Kidney epithelial cell (primary cell): Measurements from ENCODE around the gene HSD17B14. TPM values are rescaled to one million over a fixed set of nuclear protein-coding genes. Genes with fewer than 3 reads are reported as not detected.
"Not testable (repeated sequence)": the region's sequence is repeated elsewhere in the genome, so short reads cannot be mapped to it uniquely, and the experiment has no call there.

Experiments used
- DNase-seq: peaks from one replicate; pipeline ENCODE4 v3.0.0-alpha.2; 2010; ENCODE audit warnings: low read depth
- H3K27me3 ChIP-seq: 2 replicates; pipeline ENCODE4 v1.6.0; 2011; ENCODE audit warnings: low read length; ENCODE audit not compliant: control insufficient read depth, insufficient read depth
- H3K36me3 ChIP-seq: 2 replicates; pipeline ENCODE4 v1.5.1; 2011; ENCODE audit warnings: low read length; ENCODE audit not compliant: control insufficient read depth, insufficient read depth
- H3K4me3 ChIP-seq: 2 replicates; pipeline ENCODE4 v1.5.1; 2011; ENCODE audit warnings: low read depth, mild to moderate bottlenecking, control low read depth, low read length
- total RNA-seq: library from RNA; depleted of rRNA; stranded (reverse); fragments of >200 nt; gene quantifications from 2 replicates; pipeline ENCODE4 v1.2.3, GENCODE V29; 2015
- TF ChIP-seq, protein P1 (sequence below): IDR thresholded peaks from 2 replicates; pipeline ENCODE4 v1.5.1; 2011; ENCODE audit warnings: mild to moderate bottlenecking, moderate library complexity, low read length, control low read depth, inconsistent platforms; ENCODE audit not compliant: insufficient read depth, poor library complexity, severe bottlenecking

Gene HSD17B14
- total RNA-seq, 1 donor from 2014 or later: 10.2 TPM

- Histone ChIP-seq H3K4me3 (no peak overlapping the region), H3K27me3 (peaks cover 9% of the 10 kb centered on the region), H3K36me3 (no peaks in the 10 kb centered on the region)
- TF ChIP-seq, protein P1, sequence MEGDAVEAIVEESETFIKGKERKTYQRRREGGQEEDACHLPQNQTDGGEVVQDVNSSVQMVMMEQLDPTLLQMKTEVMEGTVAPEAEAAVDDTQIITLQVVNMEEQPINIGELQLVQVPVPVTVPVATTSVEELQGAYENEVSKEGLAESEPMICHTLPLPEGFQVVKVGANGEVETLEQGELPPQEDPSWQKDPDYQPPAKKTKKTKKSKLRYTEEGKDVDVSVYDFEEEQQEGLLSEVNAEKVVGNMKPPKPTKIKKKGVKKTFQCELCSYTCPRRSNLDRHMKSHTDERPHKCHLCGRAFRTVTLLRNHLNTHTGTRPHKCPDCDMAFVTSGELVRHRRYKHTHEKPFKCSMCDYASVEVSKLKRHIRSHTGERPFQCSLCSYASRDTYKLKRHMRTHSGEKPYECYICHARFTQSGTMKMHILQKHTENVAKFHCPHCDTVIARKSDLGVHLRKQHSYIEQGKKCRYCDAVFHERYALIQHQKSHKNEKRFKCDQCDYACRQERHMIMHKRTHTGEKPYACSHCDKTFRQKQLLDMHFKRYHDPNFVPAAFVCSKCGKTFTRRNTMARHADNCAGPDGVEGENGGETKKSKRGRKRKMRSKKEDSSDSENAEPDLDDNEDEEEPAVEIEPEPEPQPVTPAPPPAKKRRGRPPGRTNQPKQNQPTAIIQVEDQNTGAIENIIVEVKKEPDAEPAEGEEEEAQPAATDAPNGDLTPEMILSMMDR: no peak
- no peak for DNase-seq
Observed at GRCh38 chr19:48770734-48771472, 65.4 kb downstream of the HSD17B14 start.

- Histone ChIP-seq H3K36me3 (no peaks in the 10 kb centered on the region), H3K27me3 (peaks cover 9% of the 10 kb centered on the region), H3K4me3 (no peak overlapping the region)
- DNase-seq: no peak
- TF ChIP-seq, protein P1: no peak
Observed at GRCh38 chr19:48770266-48770665, 66.0 kb downstream of the HSD17B14 start.

GRCh38 chr19:48768994-48769713 is 67.1 kb downstream of the HSD17B14 start:
- TF ChIP-seq, protein P1: no peak
- no peak for DNase-seq
- Histone ChIP-seq H3K27me3 (peaks cover 11% of the 10 kb centered on the region), H3K36me3 (no peaks in the 10 kb centered on the region), H3K4me3 (no peak overlapping the region)

DNA sequence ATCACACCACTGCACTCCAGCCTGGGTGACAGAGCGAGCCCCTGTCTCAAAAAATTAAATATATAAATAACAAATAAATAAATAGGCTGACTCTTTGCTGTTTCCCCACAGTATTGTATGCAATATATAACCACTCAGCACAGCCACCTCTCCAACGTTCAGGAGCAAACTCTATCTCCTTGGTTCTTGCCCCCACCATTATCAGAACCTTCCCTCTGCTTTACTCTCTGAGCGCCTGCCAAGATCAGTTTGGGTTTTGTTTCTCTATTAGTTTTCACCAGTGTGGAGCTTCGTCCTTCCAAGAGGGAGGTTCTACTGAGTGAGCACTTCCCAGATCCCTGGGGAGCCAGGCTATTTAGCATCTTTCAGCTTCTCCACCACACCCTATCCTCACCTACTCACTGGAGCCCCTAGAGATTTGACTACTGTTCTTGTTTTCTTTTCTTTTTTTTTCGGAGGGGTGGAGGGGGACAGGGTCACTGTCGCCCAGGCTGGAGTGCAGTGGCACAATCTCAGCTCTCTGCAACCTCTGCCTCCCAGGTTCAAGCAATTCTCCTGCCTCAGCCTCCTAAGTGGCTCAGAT is 68.0 kb downstream of the HSD17B14 start:
- not testable (repeated sequence) for H3K36me3 ChIP-seq, H3K4me3 ChIP-seq, DNase-seq
- peaks cover 11% of the 10 kb centered on the region for H3K27me3 ChIP-seq

DNA sequence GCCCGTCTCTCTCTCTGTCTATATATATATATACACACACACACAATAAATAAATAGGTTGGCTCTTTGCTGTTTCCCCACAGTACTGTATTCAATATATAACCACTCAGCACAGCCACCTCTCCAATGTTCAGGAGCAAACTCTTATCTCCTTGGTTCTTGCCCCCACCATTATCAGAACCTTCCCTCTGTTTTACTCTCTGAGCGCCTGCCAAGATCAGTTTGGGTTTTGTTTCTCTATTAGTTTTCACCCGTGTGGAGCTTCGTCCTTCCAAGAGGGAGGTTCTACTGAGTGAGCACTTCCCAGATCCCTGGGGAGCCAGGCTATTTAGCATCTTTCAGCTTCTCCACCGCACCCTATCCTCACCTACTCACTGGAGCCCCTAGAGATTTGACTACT is 70.5 kb downstream of the HSD17B14 start:
- not testable (repeated sequence) for DNase-seq, H3K4me3 ChIP-seq, H3K36me3 ChIP-seq
- peaks cover 24% of the 10 kb centered on the region for H3K27me3 ChIP-seq

Other genes with a start within 250 kb of the HSD17B14 start
- gene SPACA4, start 229.7 kb downstream of the HSD17B14 start, total RNA-seq: not detected in 2 replicates
- 0.25 and 2.3 TPM in 2 replicates for gene FAM83E, start 221.4 kb downstream of the HSD17B14 start, total RNA-seq
- 2,979 and 3,293 TPM in 2 replicates for gene RPL18, start 217.3 kb downstream of the HSD17B14 start, total RNA-seq
- gene SPHK2, start 217.0 kb downstream of the HSD17B14 start, total RNA-seq: 27.9 and 30.3 TPM in 2 replicates
- gene DBP, start 199.1 kb downstream of the HSD17B14 start, total RNA-seq: 1.6 and 3.4 TPM in 2 replicates
- 1.1 and 1.7 TPM in 2 replicates for gene CA11, start 190.3 kb downstream of the HSD17B14 start, total RNA-seq
- not detected in 2 replicates for gene NTN5, start 163.5 kb downstream of the HSD17B14 start, total RNA-seq
- gene FUT2, start 140.5 kb downstream of the HSD17B14 start, total RNA-seq: 1.8 and 1.9 TPM in 2 replicates
- gene MAMSTR, start 116.8 kb downstream of the HSD17B14 start, total RNA-seq: 1.0 and 1.3 TPM in 2 replicates
- gene RASIP1, start 95.9 kb downstream of the HSD17B14 start, total RNA-seq: 3.8 and 4.8 TPM in 2 replicates
- gene IZUMO1, start 89.6 kb downstream of the HSD17B14 start, total RNA-seq: 0.25 TPM in 1 of 2 replicates, not detected in the other
- gene FUT1, start 83.8 kb downstream of the HSD17B14 start, total RNA-seq: 10.4 and 12.3 TPM in 2 replicates
- 0.13 TPM in 1 of 2 replicates, not detected in the other for gene FGF21, start 81.0 kb downstream of the HSD17B14 start, total RNA-seq
- 47.7 and 56.8 TPM in 2 replicates for gene BCAT2, start 25.5 kb downstream of the HSD17B14 start, total RNA-seq
- gene PLEKHA4, start 32.1 kb upstream of the HSD17B14 start, total RNA-seq: 10.0 and 11.1 TPM in 2 replicates
- gene PPP1R15A, start 35.9 kb upstream of the HSD17B14 start, total RNA-seq: 225 and 233 TPM in 2 replicates
- not detected in 2 replicates for gene TULP2, start 62.3 kb upstream of the HSD17B14 start, total RNA-seq
- gene NUCB1, start 63.8 kb upstream of the HSD17B14 start, total RNA-seq: 248 and 260 TPM in 2 replicates
- 1.0 and 1.5 TPM in 2 replicates for gene DHDH, start 97.2 kb upstream of the HSD17B14 start, total RNA-seq
- 128 and 140 TPM in 2 replicates for gene BAX, start 118.4 kb upstream of the HSD17B14 start, total RNA-seq
- gene FTL, start 128.8 kb upstream of the HSD17B14 start, total RNA-seq: 2,415 and 2,688 TPM in 2 replicates
- 23.1 and 24.8 TPM in 2 replicates for gene GYS1, start 156.8 kb upstream of the HSD17B14 start, total RNA-seq
- gene RUVBL2, start 157.4 kb upstream of the HSD17B14 start, total RNA-seq: 174 and 177 TPM in 2 replicates
- 8.2 and 8.4 TPM in 2 replicates for gene LHB, start 180.6 kb upstream of the HSD17B14 start, total RNA-seq
- gene CGB3, start 187.8 kb upstream of the HSD17B14 start, total RNA-seq: not detected in 2 replicates
- 1.9 and 5.1 TPM in 2 replicates for gene CGB2, start 195.4 kb upstream of the HSD17B14 start, total RNA-seq
- gene CGB1, start 200.4 kb upstream of the HSD17B14 start, total RNA-seq: 13.7 and 15.3 TPM in 2 replicates
- gene CGB5, start 207.4 kb upstream of the HSD17B14 start, total RNA-seq: 0.89 TPM in 1 of 2 replicates, not detected in the other
- gene CGB8, start 212.6 kb upstream of the HSD17B14 start, total RNA-seq: 3.3 and 7.4 TPM in 2 replicates
- 5.5 and 14.4 TPM in 2 replicates for gene CGB7, start 221.3 kb upstream of the HSD17B14 start, total RNA-seq
- 0.58 TPM in 1 of 2 replicates, not detected in the other for gene NTF4, start 228.3 kb upstream of the HSD17B14 start, total RNA-seq
- not detected in 2 replicates for gene KCNA7, start 236.2 kb upstream of the HSD17B14 start, total RNA-seq
- gene SNRNP70, start 249.0 kb upstream of the HSD17B14 start, total RNA-seq: 108 and 135 TPM in 2 replicates